ENCODE measurements around the gene MRPL28.
"Not testable (repeated sequence)": the region's sequence is repeated elsewhere in the genome, so short reads cannot be mapped to it uniquely, and the experiment has no call there.

- not testable (repeated sequence) for TF ChIP-seq CTCF (IDR thresholded peaks at IDR 0.05; ENCODE audit: borderline replicate concordance, extremely low read depth, low read length, poor library complexity, severe bottlenecking); EZH2 (IDR thresholded peaks at IDR 0.05; ENCODE audit: borderline replicate concordance, low read depth, low read length, severe bottlenecking)
Measured at GRCh38 chr16:334861-335632, 35.3 kb downstream of the MRPL28 start.

Data from DND-41 (cell line).